Measurements from ENCODE around the gene PIEZO2.
"Not testable (repeated sequence)": the region's sequence is repeated elsewhere in the genome, so short reads cannot be mapped to it uniquely, and the experiment has no call there.

Gene PIEZO2

GRCh38 chr18:11149441-11150270 lies at the start of gene PIEZO2:
TSS of gene PIEZO2 (minus strand) at chr18:11149569. CDS start at chr18:11148588, 981 bp downstream.
- peak; percentile 72 to 90 (median 73) for DNase-seq

DNA sequence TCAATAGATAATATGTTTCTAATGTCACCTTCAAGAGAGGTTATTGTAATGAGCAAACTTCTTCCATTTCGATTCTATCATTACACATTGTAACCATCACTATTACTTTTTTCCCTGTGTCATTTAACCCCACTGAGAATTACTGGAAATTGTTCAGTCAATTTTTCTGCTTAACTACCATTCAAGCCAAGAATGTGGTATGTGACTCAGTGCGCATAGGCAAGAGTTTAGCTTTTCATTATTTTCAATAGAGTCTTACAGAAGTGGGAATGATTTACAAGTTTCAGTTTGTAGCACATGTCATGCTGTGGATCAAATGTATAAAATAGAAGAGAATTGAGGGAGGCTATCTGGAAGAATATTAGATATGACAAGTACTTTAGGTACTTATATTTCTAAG lies 34.3 kb upstream of the PIEZO2 start:
- no peak for DNase-seq

- DNase-seq = not testable (repeated sequence)
Observed at GRCh38 chr18:11181629-11182028, 32.3 kb upstream of the PIEZO2 start.

- DNase-seq = no peak
Observed at GRCh38 chr18:11179959-11180519, 30.7 kb upstream of the PIEZO2 start.

DNA sequence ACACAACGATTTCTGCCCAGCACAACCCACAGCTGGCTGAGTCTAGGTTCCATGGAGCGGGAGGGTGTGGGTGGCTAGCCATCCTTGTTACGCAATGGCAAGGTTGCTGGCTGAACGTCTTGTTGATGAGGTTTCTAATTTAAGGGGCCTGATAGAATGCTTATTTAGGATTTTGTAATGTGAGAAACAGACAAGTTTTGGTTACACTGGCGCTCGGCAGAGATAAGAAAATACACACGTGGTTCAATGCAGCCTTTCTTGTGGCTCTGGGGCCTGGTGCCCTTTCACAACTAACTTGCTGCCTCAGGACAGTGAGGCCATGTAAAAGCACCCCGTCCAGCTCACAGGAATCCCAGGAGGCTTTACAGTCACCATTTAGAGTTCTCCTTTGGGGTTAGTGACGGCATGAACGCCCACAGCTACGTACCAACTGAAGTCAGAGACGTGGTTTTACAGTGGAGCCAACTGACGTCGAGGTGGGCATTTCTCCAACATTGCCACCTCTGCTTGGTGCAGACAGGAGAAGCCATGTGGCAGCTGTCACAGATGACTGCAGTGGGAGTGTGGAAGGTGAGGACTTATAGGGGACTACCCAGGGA lies 29.7 kb upstream of the PIEZO2 start:
- DNase-seq = peak; percentile 36 to 60 (median 58)

DNA sequence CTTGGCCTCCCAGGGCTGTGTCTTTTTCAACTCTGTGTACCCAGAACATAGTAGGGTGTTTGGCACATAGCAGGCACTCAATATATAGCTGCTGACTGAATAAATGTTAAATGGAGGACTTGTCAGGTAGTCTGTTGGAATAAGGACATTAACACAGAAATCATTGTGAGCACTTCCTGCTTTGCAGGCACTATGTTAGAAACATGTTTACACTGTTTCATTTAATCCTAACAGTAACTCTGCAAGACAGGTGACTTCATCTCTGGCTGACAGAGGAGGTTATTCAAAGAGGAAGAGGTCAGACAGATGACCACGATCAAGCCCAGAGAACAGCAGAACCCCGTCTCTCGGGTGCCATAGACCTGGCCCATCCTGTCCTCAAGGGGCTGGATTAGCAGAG lies 28.0 kb upstream of the PIEZO2 start:
- DNase-seq = no peak

DNA sequence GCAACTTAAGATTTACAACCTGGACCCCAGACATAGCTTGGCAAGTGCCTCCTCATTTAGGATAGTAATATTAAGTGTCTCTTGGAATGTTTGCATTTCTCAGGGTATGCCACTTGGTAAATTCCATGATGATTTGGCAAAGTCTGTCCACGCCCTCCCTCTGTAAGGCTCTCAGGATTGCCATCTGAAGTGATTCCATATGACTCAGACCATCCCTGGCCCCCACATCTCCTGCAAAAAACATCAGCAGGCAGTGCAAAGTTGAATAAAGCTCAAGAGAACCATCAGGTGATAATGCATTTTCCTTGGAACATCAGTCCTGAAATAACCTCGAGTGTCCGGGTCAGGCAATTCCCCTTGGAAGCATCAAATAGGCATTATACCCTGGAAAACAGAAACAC lies 27.1 kb upstream of the PIEZO2 start:
- DNase-seq = no peak

DNA sequence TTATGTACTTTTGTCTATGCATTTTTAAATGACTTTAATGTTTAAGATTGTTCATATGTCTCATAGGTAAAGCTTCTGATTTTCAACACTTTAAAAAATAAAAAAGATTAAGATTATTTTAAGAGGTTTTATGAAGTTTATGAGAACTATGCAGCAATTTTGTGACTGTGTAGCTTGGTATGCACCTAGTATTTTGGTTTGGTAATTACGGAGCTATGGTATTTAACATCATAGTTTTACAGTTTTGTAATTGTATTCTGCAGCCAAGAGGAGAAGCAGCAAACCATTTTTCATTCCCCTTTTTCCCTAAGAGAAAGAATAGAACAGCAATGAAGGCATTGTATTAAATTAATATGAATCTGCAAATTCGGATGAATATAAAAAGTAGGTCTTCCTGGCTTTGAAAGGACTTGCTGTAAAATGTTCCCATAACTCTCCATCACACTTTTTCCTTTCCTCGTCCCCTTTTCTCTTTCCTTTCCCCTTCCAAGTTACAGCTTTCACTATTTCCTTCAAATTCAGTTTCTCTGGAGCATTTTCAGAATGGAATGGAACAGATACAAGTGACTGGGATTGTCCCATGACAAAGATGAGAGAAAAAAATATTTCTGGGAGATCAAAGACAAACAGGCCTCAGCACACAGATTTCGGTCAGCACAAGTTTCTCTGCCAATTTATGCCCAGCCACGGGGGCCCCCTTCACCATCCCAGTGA lies 26.1 kb upstream of the PIEZO2 start:
- no peak for DNase-seq

DNA sequence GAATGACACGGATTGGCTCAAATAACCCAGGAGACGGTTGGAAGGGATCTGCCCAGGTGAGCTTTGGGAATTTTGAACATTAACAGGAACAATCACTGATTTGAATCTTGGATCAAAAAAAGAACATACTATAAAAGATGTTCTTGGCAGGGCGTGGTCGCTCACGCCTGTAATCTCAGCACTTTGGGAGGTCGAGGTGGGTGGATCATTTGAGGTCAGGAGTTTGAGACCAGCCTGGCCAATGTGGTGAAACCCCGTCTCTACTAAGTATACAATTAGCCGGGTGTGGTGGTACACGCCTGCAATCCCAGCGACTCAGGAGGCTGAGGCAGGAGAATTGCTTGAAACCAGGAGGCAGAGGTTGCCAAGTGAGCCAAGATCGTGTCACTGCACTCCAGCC lies 24.8 kb upstream of the PIEZO2 start:
- DNase-seq = not testable (repeated sequence)

DNA sequence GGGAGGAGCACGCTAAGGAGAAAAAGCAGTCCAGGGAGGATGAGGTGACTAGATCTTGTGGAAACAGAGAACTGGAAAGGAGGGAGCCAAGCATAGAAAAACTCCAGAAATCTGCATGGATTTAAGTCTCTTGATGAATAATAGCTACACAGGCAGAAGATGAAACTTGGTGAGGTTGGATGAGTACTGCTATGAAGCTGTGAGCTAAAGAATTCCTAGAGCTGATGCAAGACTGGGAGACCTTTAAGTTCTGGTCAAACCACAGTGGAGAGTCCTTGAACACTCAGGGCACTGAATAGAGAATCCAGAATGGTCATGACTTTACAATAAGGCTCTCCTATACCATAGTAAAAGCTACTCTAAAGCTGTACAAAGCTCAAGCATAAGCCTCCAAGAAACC lies 18.4 kb upstream of the PIEZO2 start:
- no peak for DNase-seq

DNA sequence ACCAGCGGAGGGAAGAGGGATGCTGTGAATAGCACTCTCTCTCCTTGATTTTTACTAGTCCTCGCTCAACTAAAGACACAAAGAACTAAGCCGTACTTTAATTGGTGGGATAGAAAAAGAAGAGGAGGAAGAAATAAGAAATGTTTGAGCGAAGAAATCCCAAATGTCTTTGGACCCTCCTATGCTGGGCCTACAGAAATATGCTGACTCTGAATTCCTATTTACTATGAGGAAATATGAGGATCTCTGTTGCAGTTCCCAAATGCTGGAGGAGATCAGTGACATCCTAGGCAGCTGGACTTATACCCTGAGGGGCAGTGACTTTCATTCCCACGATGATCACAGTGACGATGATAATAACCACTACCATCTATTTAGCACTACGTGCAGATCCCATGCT lies 16.6 kb upstream of the PIEZO2 start:
- no peak for DNase-seq

- DNase-seq = no peak
Observed at GRCh38 chr18:11165138-11165537, 15.8 kb upstream of the PIEZO2 start.

DNA sequence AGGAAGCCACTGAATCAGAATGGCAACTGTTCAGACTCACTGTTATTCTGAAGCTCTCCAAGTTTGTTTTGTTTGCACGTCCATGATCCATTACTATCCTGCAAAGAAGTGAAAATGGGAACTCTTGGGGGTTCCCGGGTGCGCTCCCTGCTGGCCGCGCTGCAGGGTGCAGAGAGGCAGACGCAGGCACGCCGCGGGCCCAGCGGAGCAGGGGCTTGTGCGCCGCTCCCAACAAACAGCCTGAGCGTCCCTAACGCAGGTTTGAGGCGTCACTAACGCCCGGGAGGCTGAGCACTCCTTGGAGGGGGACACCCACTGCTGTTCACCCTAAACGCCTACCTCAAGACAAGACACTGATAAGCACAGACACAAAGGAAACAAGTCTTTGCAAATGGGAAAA lies 14.3 kb upstream of the PIEZO2 start:
- peak; percentile 48 to 78 (median 57) for DNase-seq

GRCh38 chr18:11162889-11163288 lies 13.5 kb upstream of the PIEZO2 start:
- DNase-seq = no peak

DNA sequence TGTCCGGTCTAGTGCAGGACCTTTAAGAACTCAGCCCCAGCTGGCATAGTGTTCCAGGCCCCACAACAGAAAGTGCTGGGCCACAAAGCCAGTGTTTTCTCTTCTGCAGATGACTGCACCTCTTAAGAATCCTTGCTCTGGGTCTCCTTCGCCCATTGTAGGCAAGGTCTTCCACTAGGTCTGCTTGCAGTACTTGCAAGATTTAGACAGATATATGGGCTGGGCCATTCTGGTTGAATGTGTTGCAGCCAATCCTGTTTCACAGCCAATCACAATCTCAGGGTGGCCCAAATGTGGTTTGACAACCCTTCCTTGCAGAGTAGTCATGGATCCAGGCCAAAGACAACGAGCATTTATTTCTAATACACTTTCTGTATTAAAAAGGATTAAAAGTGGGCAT lies 13.1 kb upstream of the PIEZO2 start:
- no peak for DNase-seq

- no peak for DNase-seq
Observed at GRCh38 chr18:11160313-11160712, 10.9 kb upstream of the PIEZO2 start.

DNA sequence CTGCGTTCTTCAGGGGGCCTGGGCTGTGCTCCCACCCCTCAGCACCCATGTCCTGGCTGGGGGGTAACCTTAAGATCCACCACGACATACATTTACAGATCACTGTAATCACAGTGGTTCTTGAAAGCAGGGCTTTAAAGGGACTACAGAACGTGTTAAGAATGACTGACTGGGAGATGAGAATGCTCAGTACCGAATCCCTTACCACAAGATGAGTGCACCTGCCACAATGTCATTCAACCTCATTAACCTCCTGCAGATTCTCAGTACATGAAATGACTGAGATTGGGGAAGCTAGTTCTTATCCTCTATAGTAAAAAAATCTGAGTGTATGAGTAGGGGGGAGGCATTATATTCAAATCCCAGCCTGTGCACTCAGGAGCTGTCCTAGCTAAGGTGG lies 10.5 kb upstream of the PIEZO2 start:
- DNase-seq = no peak

DNA sequence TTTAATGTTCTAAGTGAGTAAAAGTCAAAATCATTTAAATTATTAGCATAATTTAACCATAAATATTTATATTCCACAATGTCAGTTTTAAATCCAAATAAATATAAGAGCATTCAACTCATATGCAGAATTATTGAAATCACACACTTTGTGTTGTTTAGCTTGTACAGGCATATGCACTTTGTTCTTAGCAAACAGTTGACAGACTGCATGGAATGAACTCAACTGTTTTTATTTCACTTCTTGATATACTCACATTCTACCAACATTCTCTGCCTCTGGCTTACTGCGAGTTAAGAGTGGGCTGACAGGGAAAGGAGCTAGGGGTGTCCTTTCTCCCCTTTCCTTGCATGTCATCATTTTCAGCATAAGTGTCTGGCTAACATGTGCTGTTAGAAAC lies 7.6 kb upstream of the PIEZO2 start:
- DNase-seq = no peak

- peak in 1 of 3 donors; percentile 27 for DNase-seq
Observed at GRCh38 chr18:11155034-11155759, 5.8 kb upstream of the PIEZO2 start.

DNA sequence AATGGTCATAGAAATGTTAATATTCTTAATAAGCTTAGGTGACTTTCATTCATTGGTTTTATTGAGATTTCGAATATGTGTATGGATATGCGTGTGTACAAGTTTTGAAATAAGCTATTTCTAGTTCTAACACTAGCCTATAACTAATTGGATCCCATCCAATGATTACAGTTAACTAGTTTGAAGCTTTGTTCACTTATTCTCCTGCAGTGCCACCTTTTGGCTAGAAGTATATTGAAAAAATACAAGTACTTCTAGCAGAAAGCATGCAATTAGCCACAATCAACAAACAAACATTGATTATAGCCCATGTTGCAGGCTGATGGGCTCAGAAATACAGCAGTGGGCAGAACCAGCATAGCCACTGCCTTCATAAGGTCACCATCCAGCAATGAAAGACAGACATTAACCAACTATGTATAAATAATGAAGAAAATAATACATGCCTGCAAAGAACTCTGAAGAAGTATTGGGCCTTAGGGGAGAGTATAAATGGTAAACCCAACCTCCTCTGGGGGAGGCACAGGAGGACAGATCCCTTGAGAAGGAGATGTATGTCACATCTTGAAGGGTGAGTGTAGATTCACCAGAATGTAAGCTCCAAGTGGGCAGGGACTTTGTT lies 5.1 kb upstream of the PIEZO2 start:
- peak; percentile 47 to 63 (median 62) for DNase-seq

DNA sequence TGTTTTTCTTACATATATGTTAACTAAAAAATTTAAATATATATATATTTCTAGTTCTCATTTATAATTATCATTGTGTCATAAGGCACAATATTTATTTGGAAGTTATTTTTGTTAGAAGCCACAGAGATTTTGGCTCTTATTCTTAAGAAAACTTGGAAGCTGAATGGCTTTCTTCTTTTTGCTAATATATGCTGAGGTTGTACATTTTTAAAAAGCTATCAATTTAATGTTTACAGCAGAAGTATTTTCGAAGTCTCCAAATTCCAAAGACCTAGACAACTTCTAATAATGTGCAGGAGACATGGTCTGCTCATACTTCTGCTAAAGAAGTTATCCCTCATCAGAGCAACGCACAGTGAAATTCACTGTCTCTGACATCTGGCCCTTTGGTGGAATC lies 3.7 kb upstream of the PIEZO2 start:
- DNase-seq = no peak

- DNase-seq = no peak
Observed at GRCh38 chr18:11150271-11150615, 874 bp upstream of the PIEZO2 start.

Data from suppressor macrophage treated with lipopolysaccharide for 1 hour (primary cell).